Spleen (tissue), 11 donors: ENCODE results near the gene ADGRG3. TPM values are rescaled to one million over a fixed set of nuclear protein-coding genes. Genes with fewer than 3 reads are reported as not detected.

Source experiments
- DNase-seq: peaks from one replicate; pipeline ENCODE4 v3.0.0-alpha.2; 2020
- H3K27ac ChIP-seq, 8 donors: fragments of 200-600 bp; sonication (generic) in 7 of 8; 1 replicate in 4 of 8; 2 replicates in 4 of 8; pipeline versions ENCODE4 v1.5.0 to v1.8.0; 2016 to 2021; ENCODE audit warnings: inconsistent platforms in 4 of 8, mild to moderate bottlenecking in 4 of 8, moderate library complexity in 1 of 8
- H3K27me3 ChIP-seq, 7 donors: fragments of 200-600 bp; sonication (generic) in 6 of 7; replicated peaks in 1 of 7; 1 replicate in 4 of 7; 2 replicates in 3 of 7; pipeline versions ENCODE4 v1.5.0 to v1.8.0; 2016 to 2021; ENCODE audit warnings: inconsistent platforms in 3 of 7, mild to moderate bottlenecking in 1 of 7
- H3K36me3 ChIP-seq, 6 donors: fragments of 200-600 bp; sonication (generic) in 5 of 6; 1 replicate in 4 of 6; 2 replicates in 2 of 6; pipeline versions ENCODE4 v1.5.0 to v1.8.0; 2016 to 2021; ENCODE audit warnings: inconsistent platforms in 2 of 6
- H3K4me1 ChIP-seq, 6 donors: fragments of 200-600 bp; sonication (generic) in 5 of 6; 1 replicate in 3 of 6; 2 replicates in 3 of 6; pipeline versions ENCODE4 v1.5.0 to v1.8.0; 2016 to 2021; ENCODE audit warnings: inconsistent platforms in 3 of 6
- H3K4me3 ChIP-seq, 8 donors: fragments of 200-600 bp; sonication (generic) in 7 of 8; 1 replicate in 4 of 8; 2 replicates in 4 of 8; pipeline versions ENCODE4 v1.5.0 to v1.8.0; 2016 to 2021; ENCODE audit warnings: inconsistent platforms in 4 of 8, mild to moderate bottlenecking in 4 of 8, moderate library complexity in 2 of 8
- H3K9me3 ChIP-seq, 8 donors: fragments of 200-600 bp; sonication (generic) in 7 of 8; 1 replicate in 4 of 8; 2 replicates in 4 of 8; pipeline versions ENCODE4 v1.5.0 to v1.8.0; 2016 to 2021; ENCODE audit warnings: inconsistent platforms in 4 of 8
- POLR2A ChIP-seq, 3 donors: fragments of 450-650 bp; IDR thresholded peaks; one replicate each; pipeline ENCODE4 v1.5.1; 2017; ENCODE audit warnings: antibody characterized with exemption in 3 of 3, mild to moderate bottlenecking in 1 of 3
- POLR2AphosphoS5 ChIP-seq, 3 donors: sonication (generic); formaldehyde crosslinking; IDR thresholded peaks; one replicate each; pipeline ENCODE4 v1.5.1; 2017; ENCODE audit warnings: antibody characterized with exemption in 3 of 3
- WGBS, 5 donors: extraction: QIAGEN DNeasy Blood & Tissue Kit in 3 of 5; methylation state at CpG; one replicate each; pipeline versions ENCODE4 v1.1.5 to v1.1.7; 2013 to 2018; 5-methylcytosine and 5-hydroxymethylcytosine counted together
- intact Hi-C: fragments of 100-400 bp; cut with DNase I; formaldehyde crosslinking; loops from one replicate; pipeline ENCODE4 v1.15.0; 2023; ENCODE audit warnings: low total_unique reads
- polyA plus RNA-seq, 3 donors: library from polyadenylated mRNA; stranded (reverse); fragments of 200-250 nt; gene quantifications; one replicate each; pipeline ENCODE4 v1.2.1, GENCODE V29; 2013
- total RNA-seq, 7 donors: library from RNA; depleted of rRNA in 3 of 7; stranded (reverse); fragments of >200 nt in 3 of 7; fragmentation: NEBNext Ultra II Directional in 4 of 7; extraction: Animal tissue kit (Norgen Biotek cat#: 25700) in 4 of 7; gene quantifications; one replicate each; pipeline versions ENCODE4 v1.1.0 to v1.2.1, GENCODE V29; 2016 to 2021
- TF ChIP-seq, protein P1 (sequence below), 11 experiments: fragments of 200-600 bp in 7 of 11; fragments of 450-650 bp in 4 of 11; sonication (generic) in 4 of 11; IDR thresholded peaks in 8 of 11; conservative IDR thresholded peaks in 3 of 11; 1 replicate in 7 of 11; 2 replicates in 4 of 11; pipeline versions ENCODE4 v1.4.0 to v1.8.0; 2016 to 2021; ENCODE audit warnings: antibody characterized with exemption in 11 of 11, inconsistent platforms in 4 of 11, mild to moderate bottlenecking in 1 of 11
- donor health status: healthy with polysubstance abuse.
- donor health status: DM: no; HTN: no; CAD: no; lungs with moderate emphysema.
- donor health status: DM: no; HTN: no; CAD: no.
- donor health status: Bipolar disorder and iron deficiency.
- donor health status: healthy.
- donor health status: DM: no; HTN: no; CAD: no.
- donor health status: DM: yes; HTN: yes; CAD: no.

ADGRG3 gene
- total and polyA plus RNA-seq, 10 donors = 2.5 to 116 (median 27.2) TPM

DNA sequence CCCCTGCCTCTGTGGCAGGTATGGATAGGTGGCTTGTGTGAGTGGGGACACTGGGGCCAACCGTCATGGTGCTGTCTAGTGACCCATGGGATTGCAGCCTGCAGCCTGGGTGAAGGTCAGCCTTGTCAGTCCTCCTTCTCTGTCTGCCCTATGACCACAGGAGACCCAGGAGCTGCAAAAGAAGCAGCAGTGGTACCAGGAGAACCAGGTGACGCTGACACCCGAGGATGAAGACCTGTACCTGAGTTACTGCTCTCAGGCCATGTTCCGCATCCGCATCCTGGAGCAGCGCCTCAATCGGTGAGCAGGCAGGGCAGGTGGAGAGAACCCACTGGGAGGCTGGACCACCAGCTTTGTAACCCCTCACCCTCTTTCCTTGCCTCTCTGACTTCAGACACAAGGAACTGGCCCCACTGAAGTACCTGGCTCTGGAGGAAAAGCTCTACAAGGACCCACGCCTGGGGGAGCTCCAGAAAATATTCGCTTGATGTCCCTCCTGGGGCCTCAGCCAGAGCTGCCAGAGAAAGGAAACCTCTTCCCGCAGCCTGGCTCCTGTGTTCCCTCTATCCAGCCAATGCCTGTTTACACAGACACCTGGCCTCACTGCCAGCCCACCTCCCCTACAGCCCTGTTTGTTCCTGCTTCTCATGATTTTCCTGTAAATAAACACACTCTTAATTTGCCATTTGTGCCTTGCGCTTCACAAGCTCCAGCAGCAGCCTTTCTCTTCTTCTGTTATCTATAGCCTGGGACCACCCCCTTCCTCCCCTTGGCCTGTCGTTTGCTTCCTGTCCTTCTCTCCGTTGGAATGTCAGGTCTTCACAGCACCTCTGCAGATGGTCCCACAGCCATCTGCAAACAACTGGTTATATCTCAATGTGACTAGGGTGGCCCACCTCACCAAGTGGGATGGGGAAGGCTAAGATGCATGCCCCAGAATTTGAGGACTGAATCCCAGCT, 62.9 kb downstream of the ADGRG3 start:
- Histone ChIP-seq H3K4me3 (no peak overlapping the region), H3K9me3 (peaks cover 0 to 9% (median 4%) of the 10 kb centered on the region in 8 donors), H3K27me3 (no peaks in the 10 kb centered on the region), H3K36me3 (no peaks in the 10 kb centered on the region), H3K4me1 (peaks cover 0 to 15% (median 12%) of the 10 kb centered on the region in 6 donors), H3K27ac (no peak overlapping the region)
- WGBS, 5 donors = 70 to 83% (median 79%) methylated on average over 13 of the region's 13 CpGs
- TF ChIP-seq POLR2AphosphoS5 (IDR thresholded peaks at IDR 0.05) (no peak), POLR2A (IDR thresholded peaks at IDR 0.05) (no peak)
- TF ChIP-seq, protein P1, sequence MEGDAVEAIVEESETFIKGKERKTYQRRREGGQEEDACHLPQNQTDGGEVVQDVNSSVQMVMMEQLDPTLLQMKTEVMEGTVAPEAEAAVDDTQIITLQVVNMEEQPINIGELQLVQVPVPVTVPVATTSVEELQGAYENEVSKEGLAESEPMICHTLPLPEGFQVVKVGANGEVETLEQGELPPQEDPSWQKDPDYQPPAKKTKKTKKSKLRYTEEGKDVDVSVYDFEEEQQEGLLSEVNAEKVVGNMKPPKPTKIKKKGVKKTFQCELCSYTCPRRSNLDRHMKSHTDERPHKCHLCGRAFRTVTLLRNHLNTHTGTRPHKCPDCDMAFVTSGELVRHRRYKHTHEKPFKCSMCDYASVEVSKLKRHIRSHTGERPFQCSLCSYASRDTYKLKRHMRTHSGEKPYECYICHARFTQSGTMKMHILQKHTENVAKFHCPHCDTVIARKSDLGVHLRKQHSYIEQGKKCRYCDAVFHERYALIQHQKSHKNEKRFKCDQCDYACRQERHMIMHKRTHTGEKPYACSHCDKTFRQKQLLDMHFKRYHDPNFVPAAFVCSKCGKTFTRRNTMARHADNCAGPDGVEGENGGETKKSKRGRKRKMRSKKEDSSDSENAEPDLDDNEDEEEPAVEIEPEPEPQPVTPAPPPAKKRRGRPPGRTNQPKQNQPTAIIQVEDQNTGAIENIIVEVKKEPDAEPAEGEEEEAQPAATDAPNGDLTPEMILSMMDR (IDR thresholded peaks at IDR 0.05 in 8 of 11, conservative IDR thresholded peaks at IDR 0.05 in 3 of 11) = no peak
- peak; percentile 62 for DNase-seq
- intact Hi-C loops = no loop called here

DNA sequence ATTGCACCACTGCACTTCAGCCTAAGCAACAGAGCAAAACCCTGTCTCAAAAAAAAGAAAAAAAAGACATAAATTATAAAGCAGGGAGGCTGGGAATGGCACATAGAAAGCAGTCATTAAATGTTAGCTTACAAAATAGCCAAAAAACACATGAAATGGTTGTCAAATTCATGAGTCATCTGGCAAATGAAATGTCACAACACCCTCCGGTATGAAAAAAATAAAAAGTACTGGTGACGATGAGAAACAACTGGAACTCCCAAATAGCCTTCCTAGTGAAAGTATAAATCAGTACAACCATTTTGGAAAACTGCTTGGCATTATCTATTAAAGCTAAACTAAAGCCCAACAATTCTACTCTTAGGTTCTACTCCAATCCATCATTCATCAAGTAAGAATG, 63.9 kb downstream of the ADGRG3 start:
- Histone ChIP-seq H3K9me3 (peaks cover 0 to 9% (median 4%) of the 10 kb centered on the region in 8 donors), H3K27me3 (no peaks in the 10 kb centered on the region), H3K36me3 (no peaks in the 10 kb centered on the region), H3K27ac (no peak overlapping the region), H3K4me3 (no peak overlapping the region), H3K4me1 (peaks cover 8 to 24% (median 22%) of the 10 kb centered on the region in 6 donors)
- WGBS, 5 donors = 49 to 79% (median 55%) methylated on average over 2 of the region's 2 CpGs
- intact Hi-C loops = no loop called here
- no peak for DNase-seq
- TF ChIP-seq POLR2AphosphoS5 (IDR thresholded peaks at IDR 0.05) = no peak
- TF ChIP-seq, protein P1 (IDR thresholded peaks at IDR 0.05 in 8 of 11, conservative IDR thresholded peaks at IDR 0.05 in 3 of 11) = no peak

DNA sequence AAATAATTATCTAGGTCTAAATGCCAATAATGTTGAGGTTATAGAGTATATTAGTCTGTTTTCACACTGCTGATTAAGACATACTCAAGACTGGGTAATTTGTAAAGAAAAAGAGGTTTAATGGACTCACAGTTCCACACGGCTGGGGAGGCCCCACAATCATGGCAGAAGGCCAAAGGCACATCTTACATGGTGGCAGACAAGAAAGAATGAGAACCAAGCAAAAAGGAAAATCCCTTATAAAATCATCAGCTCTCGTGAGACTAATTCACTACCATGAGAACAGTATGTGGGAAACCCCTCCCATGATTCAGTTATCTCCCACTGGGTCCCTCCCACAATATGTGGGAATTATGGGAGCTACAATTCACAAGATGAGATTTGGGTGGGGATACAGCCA, 64.6 kb downstream of the ADGRG3 start:
- H3K4me1 ChIP-seq = peaks cover 11 to 31% (median 26%) of the 10 kb centered on the region in 6 donors
- peaks cover 0 to 9% (median 4%) of the 10 kb centered on the region in 8 donors for H3K9me3 ChIP-seq
- H3K4me3 ChIP-seq = no peak overlapping the region
- H3K27me3 ChIP-seq = no peaks in the 10 kb centered on the region
- peaks cover 0 to 2% (median 0%) of the 10 kb centered on the region in 6 donors for H3K36me3 ChIP-seq
- TF ChIP-seq, protein P1 (IDR thresholded peaks at IDR 0.05 in 8 of 11, conservative IDR thresholded peaks at IDR 0.05 in 3 of 11) = no peak
- TF ChIP-seq POLR2A (IDR thresholded peaks at IDR 0.05) (no peak), POLR2AphosphoS5 (IDR thresholded peaks at IDR 0.05) (no peak)
- peak; percentile 24 for DNase-seq
- H3K27ac ChIP-seq = no peak overlapping the region
- WGBS, 5 donors = 71 to 86% (median 84%) methylated on average over 2 of the region's 2 CpGs
- intact Hi-C loops = no loop called here

DNA sequence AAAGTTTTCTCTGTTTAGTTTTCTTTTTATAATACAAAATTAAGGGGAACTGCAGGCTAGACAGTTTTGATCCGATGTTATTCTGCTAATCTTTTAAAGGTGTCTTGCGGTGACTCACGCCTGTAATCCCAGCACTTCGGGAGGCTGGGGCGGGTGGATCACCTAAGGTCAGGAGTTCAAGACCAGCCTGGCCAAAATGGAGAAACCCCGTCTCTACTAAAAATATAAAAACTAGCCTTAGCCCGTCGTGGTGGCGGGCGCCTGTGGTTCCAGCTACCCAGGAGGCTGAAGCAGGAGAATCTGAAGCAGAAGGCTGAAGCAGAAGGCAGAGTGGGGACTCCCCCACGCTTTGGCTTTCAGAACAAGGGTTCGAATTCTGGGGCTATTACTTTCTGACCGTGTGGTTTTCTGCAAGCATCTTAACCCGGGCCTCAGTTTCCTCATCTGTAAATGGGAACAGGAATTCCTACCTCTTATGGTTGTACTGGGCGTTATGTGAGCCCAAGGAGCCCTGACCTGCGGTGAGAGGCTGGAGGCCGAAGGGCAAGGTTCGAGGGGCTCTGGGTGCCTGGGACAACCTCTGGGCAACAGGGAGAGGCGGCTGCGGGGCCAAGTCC, 66.3 kb downstream of the ADGRG3 start:
- WGBS, 5 donors = 49 to 60% (median 53%) methylated on average over 16 to 20 of the region's 20 CpGs
- intact Hi-C loops = no loop called here
- H3K27me3 ChIP-seq = no peaks in the 10 kb centered on the region
- H3K4me3 ChIP-seq = peak overlapping the region; percentile 68 to 99 (median 90)
- peak; percentile 90 for DNase-seq
- H3K27ac ChIP-seq = peak overlapping the region; percentile 81 to 93 (median 88)
- peaks cover 0 to 19% (median 0%) of the 10 kb centered on the region in 6 donors for H3K36me3 ChIP-seq
- peaks cover 0 to 9% (median 4%) of the 10 kb centered on the region in 8 donors for H3K9me3 ChIP-seq
- TF ChIP-seq POLR2AphosphoS5 (IDR thresholded peaks at IDR 0.05) (no peak), POLR2A (IDR thresholded peaks at IDR 0.05) (no peak)
- TF ChIP-seq, protein P1 (IDR thresholded peaks at IDR 0.05 in 8 of 11, conservative IDR thresholded peaks at IDR 0.05 in 3 of 11) = no peak
- peaks cover 11 to 38% (median 26%) of the 10 kb centered on the region in 6 donors for H3K4me1 ChIP-seq
